ENCODE results near the gene CRYBB2. TPM values are rescaled to one million over a fixed set of nuclear protein-coding genes. Genes with fewer than 3 reads are reported as not detected.
"Not testable (repeated sequence)": the region's sequence is repeated elsewhere in the genome, so short reads cannot be mapped to it uniquely, and the experiment has no call there.

CRYBB2 gene
- total RNA-seq, 1 donor from 2014 or later = not detected

DNA sequence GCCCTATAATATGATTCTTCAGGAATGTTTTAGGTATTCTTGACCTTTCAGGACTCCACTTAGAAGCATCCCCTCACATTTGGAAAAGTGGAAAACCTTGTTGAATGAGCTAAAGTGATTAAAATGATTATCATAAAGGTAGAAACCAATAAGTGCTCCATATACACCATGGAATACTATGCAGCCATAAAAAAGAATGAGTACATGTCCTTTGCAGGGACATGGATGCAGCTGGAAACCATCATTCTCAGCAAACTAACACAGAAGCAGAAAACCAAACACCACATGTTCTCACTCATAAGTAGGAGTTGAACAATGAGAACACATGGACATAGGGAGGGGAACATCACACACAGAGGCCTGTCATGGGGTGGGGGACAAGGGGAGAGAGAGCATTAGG lies 14.3 kb downstream of the CRYBB2 start:
- DNase-seq (ENCODE audit: low read depth in 2 of 2) = not testable (repeated sequence)

DNA sequence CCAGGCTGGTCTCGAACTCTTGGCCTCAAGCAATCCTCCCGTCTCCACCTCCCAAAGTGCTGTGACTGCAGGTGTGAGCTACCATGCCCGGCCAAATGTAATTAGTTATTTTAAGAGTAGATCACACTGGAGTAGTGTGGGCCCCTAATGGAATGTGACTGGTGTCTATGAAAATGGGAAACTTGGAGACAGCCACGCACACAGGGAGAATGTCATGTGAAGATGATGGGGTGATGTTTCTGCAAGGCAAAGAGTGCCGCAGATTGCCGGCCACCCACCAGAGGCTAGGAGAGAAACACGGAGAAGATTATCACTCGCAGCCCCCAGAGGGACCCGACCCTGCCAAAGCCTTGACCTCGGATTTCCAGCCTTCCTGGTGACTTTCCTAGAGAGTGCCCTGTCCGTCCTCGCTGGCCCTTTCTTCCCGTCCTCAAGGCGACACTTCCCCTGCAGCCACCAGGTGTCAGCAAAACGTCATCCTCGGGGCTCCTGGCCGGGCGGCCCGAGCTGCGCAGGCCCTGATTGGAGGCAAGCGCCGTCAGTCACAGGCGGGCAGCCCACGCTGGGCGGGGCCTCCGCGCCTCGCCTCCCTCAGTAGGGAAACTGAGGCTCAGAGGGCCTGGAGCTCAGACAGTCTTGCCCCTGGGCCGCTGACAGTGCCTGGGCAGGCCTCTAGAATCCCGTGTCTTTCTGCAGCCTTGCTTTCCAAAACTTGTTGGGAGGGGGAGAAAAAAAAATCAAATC lies 16.3 kb downstream of the CRYBB2 start:
- peak; percentile 82 to 92 for DNase-seq (ENCODE audit: low read depth in 2 of 2)

DNA sequence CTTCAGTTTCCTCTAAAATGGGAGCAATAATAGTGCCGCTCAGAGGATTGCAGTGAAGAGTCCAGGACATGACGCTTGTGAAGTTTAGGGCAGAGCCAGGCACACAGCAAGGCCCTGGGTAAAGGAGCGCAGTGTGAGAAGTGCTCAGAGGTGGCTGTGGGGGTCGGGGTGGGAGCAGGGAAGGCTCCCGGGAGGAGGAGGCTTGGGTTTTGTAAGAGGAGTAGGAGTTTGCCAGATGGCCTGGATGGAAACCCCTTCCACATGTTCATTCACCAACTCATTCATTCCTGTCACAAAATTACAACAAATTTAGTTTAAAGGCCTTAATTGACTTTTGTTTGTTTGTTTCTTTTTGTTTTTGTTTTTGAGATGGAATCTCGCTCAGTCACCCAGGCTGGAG lies 17.0 kb downstream of the CRYBB2 start:
- no peak for DNase-seq (ENCODE audit: low read depth in 2 of 2)

DNA sequence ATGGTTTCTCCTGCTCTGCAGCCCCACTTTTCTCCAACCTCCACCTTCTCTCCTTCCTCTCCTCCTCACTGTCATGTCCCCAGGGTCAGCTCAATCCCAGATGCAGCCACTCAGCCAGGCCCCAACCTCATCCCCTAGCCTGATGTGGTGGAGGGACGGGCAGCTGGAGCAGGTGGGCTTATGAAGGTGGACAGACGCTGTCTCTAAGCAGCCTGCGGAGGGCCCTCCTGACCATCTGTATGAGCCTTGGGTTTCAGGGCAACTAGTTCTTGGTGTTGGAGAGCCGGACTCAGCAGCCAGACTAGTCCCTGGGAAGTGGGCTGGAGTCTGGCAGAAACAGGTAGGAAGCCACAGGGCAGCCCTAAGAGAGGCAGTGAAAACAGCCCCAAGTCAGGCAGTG lies 18.1 kb downstream of the CRYBB2 start:
- no peak for DNase-seq (ENCODE audit: low read depth in 2 of 2)

DNA sequence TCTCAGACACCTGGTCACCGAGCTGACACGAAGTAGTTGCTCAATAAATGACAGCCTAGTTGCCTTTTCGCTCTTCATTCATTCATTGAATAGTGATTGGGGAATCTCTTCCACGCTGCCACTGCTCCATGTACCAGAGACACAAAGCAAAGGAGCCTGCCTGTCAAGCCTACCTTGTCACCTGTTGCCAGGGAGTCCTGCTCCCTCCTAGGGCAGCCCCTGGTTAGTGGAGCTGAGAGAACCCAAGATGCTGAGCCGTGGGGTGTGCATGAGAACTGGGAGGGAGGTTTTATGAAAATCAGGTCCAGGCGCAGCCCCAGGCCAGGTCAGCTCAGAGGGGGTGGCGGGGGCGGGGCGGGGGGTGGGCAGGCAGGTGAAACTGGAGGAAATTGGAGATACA lies 18.6 kb downstream of the CRYBB2 start:
- DNase-seq (ENCODE audit: low read depth in 2 of 2) = not testable (repeated sequence)

DNA sequence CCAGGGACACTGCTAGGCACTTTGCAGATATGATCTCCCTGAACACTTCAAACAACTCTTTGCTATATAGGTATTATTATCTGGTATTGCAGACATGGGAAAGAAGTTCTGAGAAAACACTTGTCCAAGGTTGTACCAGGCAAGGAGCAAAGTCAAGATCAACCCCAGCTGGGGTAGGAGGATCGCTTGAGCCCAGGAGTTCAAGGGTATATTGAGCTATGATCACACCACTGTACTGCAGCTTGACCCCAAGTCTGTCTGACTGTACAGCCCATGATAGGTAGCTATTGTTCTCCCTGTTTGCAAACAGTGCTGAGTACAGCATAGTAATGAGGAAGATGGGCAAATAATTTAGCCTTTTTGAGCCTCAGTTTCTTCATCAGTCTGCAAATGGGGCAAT lies 35.7 kb downstream of the CRYBB2 start:
- DNase-seq (ENCODE audit: low read depth in 2 of 2) = not testable (repeated sequence)

DNA sequence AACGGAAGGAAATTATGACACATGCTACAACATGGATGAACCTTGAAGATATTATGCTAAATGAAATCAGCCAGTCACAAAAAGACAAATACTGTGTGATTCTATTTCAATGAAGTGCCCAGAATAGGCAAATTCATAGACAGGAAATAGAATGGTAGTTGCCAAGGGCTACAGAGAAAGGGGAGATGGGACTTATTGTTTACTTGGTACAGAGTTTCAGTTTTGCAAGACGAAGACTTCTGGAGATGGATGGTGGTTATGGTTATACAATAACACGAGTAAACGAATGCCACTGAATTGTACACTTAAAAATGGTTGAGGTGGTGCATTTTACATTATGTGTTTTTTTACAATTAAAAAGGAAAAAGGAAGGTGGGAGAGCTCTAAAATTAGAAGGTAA lies 48.1 kb downstream of the CRYBB2 start:
- not testable (repeated sequence) for DNase-seq (ENCODE audit: low read depth in 2 of 2)

DNA sequence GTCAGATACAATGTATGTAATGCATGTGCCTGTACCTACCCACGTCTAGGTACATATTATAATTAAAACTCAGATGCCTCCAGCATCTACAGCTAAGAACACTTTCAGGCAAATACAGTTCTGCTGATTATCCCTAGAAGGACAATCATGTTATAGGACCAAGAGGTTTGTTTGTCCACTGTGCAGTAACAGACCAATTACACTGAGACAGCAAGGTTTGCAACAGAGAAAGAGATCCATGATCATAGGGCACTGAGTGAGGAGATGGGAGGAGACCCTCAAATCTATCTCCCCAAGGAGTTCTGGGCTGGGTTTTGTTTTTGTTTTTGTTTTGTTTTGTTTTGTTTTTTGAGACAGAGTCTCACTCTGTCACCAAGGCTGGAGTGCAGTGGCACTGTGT lies 49.5 kb downstream of the CRYBB2 start:
- DNase-seq (ENCODE audit: low read depth in 2 of 2) = not testable (repeated sequence)

DNA sequence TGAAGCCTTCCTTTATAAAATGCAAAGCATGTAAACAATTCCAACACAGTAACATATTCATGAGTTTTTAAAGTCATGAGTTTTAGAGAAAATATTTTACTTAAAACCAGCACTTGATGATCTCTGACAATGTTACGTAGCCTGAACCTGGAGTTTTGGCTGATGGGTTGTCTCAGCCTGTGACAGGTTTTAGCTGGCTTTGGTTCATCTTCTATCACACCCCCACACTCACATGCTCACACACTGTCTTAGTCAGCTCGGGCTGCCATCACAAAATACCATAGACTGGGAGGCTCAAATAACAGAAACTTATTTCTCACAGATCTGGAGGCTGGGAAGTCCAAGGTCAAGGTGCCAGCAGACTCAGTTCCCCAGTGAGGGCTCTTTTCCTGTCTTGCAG lies 50.6 kb downstream of the CRYBB2 start:
- DNase-seq (ENCODE audit: low read depth in 2 of 2) = not testable (repeated sequence)

DNA sequence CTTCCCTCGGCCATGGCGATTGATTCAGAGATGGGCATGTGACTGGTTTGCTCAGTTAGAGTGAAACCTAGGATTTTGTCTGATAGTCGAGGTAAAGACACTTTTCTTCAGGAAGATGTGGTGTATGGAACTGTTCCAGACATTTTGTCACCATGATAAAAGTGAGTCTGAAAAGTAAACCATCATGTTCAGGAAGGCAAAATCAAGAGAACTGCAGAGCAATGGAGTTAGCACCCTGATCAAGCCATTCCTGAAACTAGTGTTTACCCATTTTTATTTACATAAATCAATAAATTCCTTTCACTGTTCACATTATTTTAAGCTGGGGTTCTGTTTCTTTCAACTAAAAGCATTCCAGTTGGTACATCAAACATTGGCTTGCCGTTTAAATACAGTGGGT lies 53.8 kb downstream of the CRYBB2 start:
- not testable (repeated sequence) for DNase-seq (ENCODE audit: low read depth in 2 of 2)

DNA sequence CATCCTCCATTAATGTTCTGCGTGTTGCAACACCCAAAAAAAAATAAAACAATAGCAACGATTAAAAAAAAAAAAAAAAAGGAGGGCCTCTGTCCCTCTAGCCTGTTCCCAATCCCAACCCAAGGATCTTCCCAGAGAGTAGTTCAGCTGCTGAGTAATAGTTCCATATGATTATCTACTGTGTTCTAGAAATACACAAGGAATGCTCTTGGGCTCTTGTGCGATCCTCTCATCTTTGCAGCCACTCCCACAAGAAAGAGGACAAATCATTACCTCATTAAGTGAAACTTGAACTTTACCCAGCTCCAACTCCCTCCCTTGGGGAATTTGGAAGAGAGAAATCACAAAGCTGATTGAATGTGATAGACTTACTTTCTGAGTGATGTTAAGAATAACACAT lies 54.5 kb downstream of the CRYBB2 start:
- DNase-seq (ENCODE audit: low read depth in 2 of 2) = not testable (repeated sequence)

DNA sequence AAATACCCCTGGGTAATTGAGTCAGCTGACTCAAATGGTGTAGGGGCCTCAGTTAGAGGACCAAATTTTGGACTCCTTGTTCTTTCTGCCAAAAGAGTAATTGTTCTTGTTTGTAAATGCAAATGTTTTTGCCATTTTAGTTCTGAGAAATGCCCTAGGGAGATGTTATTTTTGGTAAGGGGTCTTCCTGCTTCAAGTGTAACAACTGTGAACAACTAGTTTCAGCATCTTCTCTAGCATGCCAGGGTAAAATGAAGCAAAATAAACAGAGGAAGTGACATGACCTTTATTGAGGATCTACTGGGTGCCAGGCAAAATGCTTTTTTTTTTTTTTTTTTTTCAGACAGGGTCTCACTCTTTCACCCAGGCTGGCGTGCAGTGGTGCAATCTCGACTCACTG lies 60.7 kb downstream of the CRYBB2 start:
- DNase-seq (ENCODE audit: low read depth in 2 of 2) = not testable (repeated sequence)

Other genes with a start within 250 kb of the CRYBB2 start
- gene CRYBB3, start 19.8 kb upstream of the CRYBB2 start, total RNA-seq = under 0.01 and 0.22 TPM in 2 replicates

Measured in lung microvascular endothelial cell (primary cell).